ENCODE results near the gene HELZ2.

HELZ2 gene

GRCh38 chr20:63548542-63548941 lies 25.5 kb downstream of the HELZ2 start:
- no peak for DNase-seq

GRCh38 chr20:63547725-63548480 lies 26.1 kb downstream of the HELZ2 start, which contains the start of gene SRMS:
TSS of gene SRMS (minus strand) at chr20:63547749. CDS start at chr20:63547463, 286 bp downstream.
- no peak for DNase-seq

- DNase-seq = no peak
Measured at GRCh38 chr20:63546956-63547724, 26.9 kb downstream of the HELZ2 start.

- DNase-seq = no peak
Measured at GRCh38 chr20:63546256-63546955, 27.6 kb downstream of the HELZ2 start.

GRCh38 chr20:63545814-63546213 lies 28.2 kb downstream of the HELZ2 start:
- no peak for DNase-seq

GRCh38 chr20:63544958-63545516 lies 29.0 kb downstream of the HELZ2 start:
- DNase-seq = no peak

- peak in 1 of 2 experiments; percentile 68 for DNase-seq
Measured at GRCh38 chr20:63544241-63544957, 29.6 kb downstream of the HELZ2 start.

GRCh38 chr20:63543733-63544132 lies 30.3 kb downstream of the HELZ2 start:
- no peak for DNase-seq

- DNase-seq = no peak
Measured at GRCh38 chr20:63543131-63543530, 30.9 kb downstream of the HELZ2 start.

GRCh38 chr20:63542696-63543095 lies 31.3 kb downstream of the HELZ2 start:
- no peak for DNase-seq

GRCh38 chr20:63542031-63542559 lies 31.9 kb downstream of the HELZ2 start:
- peak in 1 of 2 experiments; percentile 40 for DNase-seq

GRCh38 chr20:63541371-63541770 lies 32.7 kb downstream of the HELZ2 start:
- no peak for DNase-seq

- DNase-seq = peak in 1 of 2 experiments; percentile 60
Measured at GRCh38 chr20:63540417-63541186, 33.4 kb downstream of the HELZ2 start.

GRCh38 chr20:63539441-63540370 lies 34.3 kb downstream of the HELZ2 start:
- no peak for DNase-seq

- no peak for DNase-seq
Measured at GRCh38 chr20:63539092-63539430, 35.0 kb downstream of the HELZ2 start.

- peak; percentile 61 to 75 for DNase-seq
Measured at GRCh38 chr20:63538204-63539091, 35.6 kb downstream of the HELZ2 start.

- peak; percentile 90 to 91 for DNase-seq
Measured at GRCh38 chr20:63537525-63538203, 36.4 kb downstream of the HELZ2 start.

GRCh38 chr20:63536997-63537524 lies 37.0 kb downstream of the HELZ2 start, which contains the start of gene PTK6:
TSS of gene PTK6 (minus strand) at chr20:63537376. CDS start at chr20:63537314, 62 bp downstream.
- no peak for DNase-seq
